HepG2 (cell line): Measurements from ENCODE around the gene LRTM2. TPM values are rescaled to one million over a fixed set of nuclear protein-coding genes. Genes with fewer than 3 reads are reported as not detected.

ENCODE experiments used
- ATF7-NPFF ChIP-seq: sonication (generic); formaldehyde crosslinking; IDR thresholded peaks from 2 replicates; pipeline ENCODE4 v1.8.1; 2023; ENCODE audit warnings: mild to moderate bottlenecking, low read depth, missing genetic modification reagents, moderate library complexity
- ESRRA ChIP-seq: sonication (generic); formaldehyde crosslinking; IDR thresholded peaks from 2 replicates; pipeline ENCODE4 v1.5.1; 2020; ENCODE audit warnings: mild to moderate bottlenecking, low read depth, missing genetic modification reagents
- FOXC1 ChIP-seq: sonication (generic); formaldehyde crosslinking; IDR thresholded peaks from 2 replicates; pipeline ENCODE4 v1.8.0; 2022; ENCODE audit warnings: mild to moderate bottlenecking, missing genetic modification reagents, borderline replicate concordance
- FOXJ3 ChIP-seq: sonication (generic); formaldehyde crosslinking; IDR thresholded peaks from 2 replicates; pipeline ENCODE4 v1.4.0; 2020; ENCODE audit warnings: missing genetic modification reagents, mild to moderate bottlenecking, borderline replicate concordance
- GATAD2A ChIP-seq: IDR thresholded peaks from 2 replicates; pipeline ENCODE4 v1.6.1; 2016
- MED1 ChIP-seq: sonication (generic); formaldehyde crosslinking; IDR thresholded peaks from 2 replicates; pipeline ENCODE4 v1.4.0; 2020; ENCODE audit warnings: missing genetic modification reagents
- NFE2L1 ChIP-seq: sonication (generic); formaldehyde crosslinking; IDR thresholded peaks from 2 replicates; pipeline ENCODE4 v1.4.0; 2020; ENCODE audit warnings: missing genetic modification reagents, mild to moderate bottlenecking, borderline replicate concordance
- NFYB ChIP-seq: sonication (generic); formaldehyde crosslinking; IDR thresholded peaks from 2 replicates; pipeline ENCODE4 v1.4.0; 2020; ENCODE audit warnings: missing genetic modification reagents
- PBX3 ChIP-seq: sonication (generic); formaldehyde crosslinking; IDR thresholded peaks from 2 replicates; pipeline ENCODE4 v1.8.1; 2023; ENCODE audit warnings: missing genetic modification reagents, inconsistent platforms, borderline replicate concordance
- PRMT3 ChIP-seq: sonication (generic); formaldehyde crosslinking; IDR thresholded peaks from 2 replicates; pipeline ENCODE4 v1.8.1; 2022; ENCODE audit warnings: low read depth, mild to moderate bottlenecking, moderate library complexity, missing genetic modification reagents, borderline replicate concordance
- SUZ12 ChIP-seq: fragments of 150-350 bp; IDR thresholded peaks from 2 replicates; pipeline ENCODE4 v1.6.1; 2014; ENCODE audit warnings: low read depth, low read length
- ZNF263 ChIP-seq: sonication (generic); formaldehyde crosslinking; IDR thresholded peaks from 2 replicates; pipeline ENCODE4 v1.4.0; 2020; ENCODE audit warnings: missing genetic modification reagents
- ZNF333 ChIP-seq: sonication (generic); formaldehyde crosslinking; IDR thresholded peaks from 2 replicates; pipeline ENCODE4 v1.4.0; 2020; ENCODE audit warnings: mild to moderate bottlenecking, missing genetic modification reagents, borderline replicate concordance
- ZNF382 ChIP-seq: sonication (generic); formaldehyde crosslinking; IDR thresholded peaks from 2 replicates; pipeline ENCODE4 v1.5.0; 2020; ENCODE audit warnings: missing genetic modification reagents, mild to moderate bottlenecking, borderline replicate concordance
- ZNF484 ChIP-seq: sonication (generic); formaldehyde crosslinking; IDR thresholded peaks from 2 replicates; pipeline ENCODE4 v1.5.1; 2020; ENCODE audit warnings: mild to moderate bottlenecking, low read depth, missing genetic modification reagents, borderline replicate concordance
- ZNF644 ChIP-seq: IDR thresholded peaks from 2 replicates; pipeline ENCODE4 v1.6.1; 2016; ENCODE audit warnings: low read depth
- ZNF709 ChIP-seq: sonication (generic); formaldehyde crosslinking; IDR thresholded peaks from 2 replicates; pipeline ENCODE4 v1.5.0; 2020; ENCODE audit warnings: mild to moderate bottlenecking, missing genetic modification reagents
- ZSCAN25 ChIP-seq: sonication (generic); formaldehyde crosslinking; IDR thresholded peaks from 2 replicates; pipeline ENCODE4 v1.8.0; 2022; ENCODE audit warnings: mild to moderate bottlenecking, missing genetic modification reagents
- polyA plus RNA-seq, 8 experiments: library from polyadenylated mRNA; depleted of rRNA in 3 of 8; stranded (reverse) in 7 of 8; unstranded in 1 of 8; fragments of >200 nt; fragmentation: Illumina TruSeq in 4 of 8; extraction: Trizol in 4 of 8; gene quantifications; 2 replicates each; pipeline versions ENCODE4 v1.2.1 to v1.2.3, GENCODE V29; 2011 to 2016; ENCODE audit warnings: low read depth in 4 of 8, missing spikeins in 1 of 8, mixed read lengths in 1 of 8; ENCODE audit not compliant: insufficient read depth in 1 of 8
- total RNA-seq, 5 experiments: library from RNA; depleted of rRNA; stranded (reverse); fragments of >200 nt; fragmentation: Illumina TruSeq; extraction: Trizol; gene quantifications; 2 replicates each; pipeline ENCODE4 v1.2.3, GENCODE V29; 2016; ENCODE audit warnings: low read depth in 1 of 5
- TF ChIP-seq, protein P1 (sequence below): sonication (generic); formaldehyde crosslinking; IDR thresholded peaks from 2 replicates; pipeline ENCODE4 v1.4.0; 2020; ENCODE audit warnings: missing genetic modification reagents, borderline replicate concordance
- TF ChIP-seq, protein P2 (sequence below): sonication (generic); formaldehyde crosslinking; IDR thresholded peaks from 2 replicates; pipeline ENCODE4 v1.5.0; 2020; ENCODE audit warnings: mild to moderate bottlenecking, low read depth, missing genetic modification reagents, borderline replicate concordance
- TF ChIP-seq, protein P3 (sequence below): sonication (generic); formaldehyde crosslinking; IDR thresholded peaks from 2 replicates; pipeline ENCODE4 v1.4.0; 2020; ENCODE audit warnings: missing genetic modification reagents

LRTM2 gene
- total and polyA plus RNA-seq, 2 of the 13 experiments (the other 11 are each of a cell fraction or from before 2014, with no cell fraction given) = 0.09 TPM; not detected in 1

DNA sequence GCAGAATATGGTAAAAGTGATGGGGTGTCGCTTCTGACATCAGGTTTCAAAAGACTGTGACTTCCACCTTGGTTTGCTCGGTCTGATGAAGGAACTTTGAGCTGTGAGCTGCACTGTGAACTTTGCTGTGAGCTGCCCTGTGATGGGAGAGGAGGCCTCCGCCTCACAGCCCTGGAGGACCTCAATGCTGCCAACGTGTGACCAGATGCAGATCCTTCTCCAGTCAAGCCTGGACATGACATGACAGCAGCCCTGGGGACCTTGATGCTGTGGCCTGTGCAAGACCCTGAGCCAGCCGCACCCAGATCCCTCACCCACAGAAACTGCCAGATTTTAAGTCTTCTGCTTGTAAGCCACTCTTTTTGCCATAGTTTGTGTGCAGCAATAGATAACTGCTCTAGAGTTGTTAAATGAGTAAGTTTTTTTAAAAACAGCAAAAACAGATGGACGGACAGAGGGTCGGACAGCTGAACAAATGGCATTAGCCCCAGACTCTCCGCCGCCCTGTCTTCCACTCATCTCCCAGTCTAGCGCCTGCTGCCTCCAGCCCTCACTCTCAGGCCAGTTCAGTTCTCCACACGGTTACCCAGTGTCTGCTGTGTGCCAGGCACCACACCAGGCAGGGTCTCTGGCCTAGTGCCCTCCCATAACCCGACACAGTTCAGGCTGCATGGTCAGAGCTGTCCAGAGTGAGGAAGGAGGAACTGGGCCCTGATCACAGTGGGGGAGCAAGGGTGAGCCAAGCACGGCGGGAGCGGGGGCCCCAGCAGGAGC is 13.1 kb upstream of the LRTM2 start (continued):
- TF ChIP-seq, protein P1, sequence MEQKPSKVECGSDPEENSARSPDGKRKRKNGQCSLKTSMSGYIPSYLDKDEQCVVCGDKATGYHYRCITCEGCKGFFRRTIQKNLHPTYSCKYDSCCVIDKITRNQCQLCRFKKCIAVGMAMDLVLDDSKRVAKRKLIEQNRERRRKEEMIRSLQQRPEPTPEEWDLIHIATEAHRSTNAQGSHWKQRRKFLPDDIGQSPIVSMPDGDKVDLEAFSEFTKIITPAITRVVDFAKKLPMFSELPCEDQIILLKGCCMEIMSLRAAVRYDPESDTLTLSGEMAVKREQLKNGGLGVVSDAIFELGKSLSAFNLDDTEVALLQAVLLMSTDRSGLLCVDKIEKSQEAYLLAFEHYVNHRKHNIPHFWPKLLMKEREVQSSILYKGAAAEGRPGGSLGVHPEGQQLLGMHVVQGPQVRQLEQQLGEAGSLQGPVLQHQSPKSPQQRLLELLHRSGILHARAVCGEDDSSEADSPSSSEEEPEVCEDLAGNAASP (CRISPR knock-in tag) = no peak
- TF ChIP-seq ESRRA (CRISPR knock-in tag) (0 out of 2 replicates have a peak, but pooled peaks have one; percentile 48), FOXJ3 (no peak), NFYB (CRISPR knock-in tag) (no peak), ZNF484 (CRISPR knock-in tag) (no peak), ZNF263 (CRISPR knock-in tag) (0 out of 2 replicates have a peak, but pooled peaks have one; percentile 22), NFE2L1 (no peak), PBX3 (no peak), ZNF382 (CRISPR knock-in tag) (no peak), PRMT3 (CRISPR knock-in tag) (no peak), ZNF644 (CRISPR knock-in tag) (no peak), FOXC1 (CRISPR knock-in tag) (no peak), GATAD2A (CRISPR knock-in tag) (peak; percentile 55), MED1 (CRISPR knock-in tag) (peak; percentile 55; the same call in 1 of the 2 replicates), ZSCAN25 (CRISPR knock-in tag) (no peak), ZNF709 (CRISPR knock-in tag) (no peak), ATF7-NPFF (CRISPR knock-in tag) (no peak), ZNF333 (CRISPR knock-in tag) (no peak), SUZ12 (no peak)
- TF ChIP-seq, protein P2, sequence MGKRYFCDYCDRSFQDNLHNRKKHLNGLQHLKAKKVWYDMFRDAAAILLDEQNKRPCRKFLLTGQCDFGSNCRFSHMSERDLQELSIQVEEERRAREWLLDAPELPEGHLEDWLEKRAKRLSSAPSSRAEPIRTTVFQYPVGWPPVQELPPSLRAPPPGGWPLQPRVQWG = no peak
- TF ChIP-seq, protein P3, sequence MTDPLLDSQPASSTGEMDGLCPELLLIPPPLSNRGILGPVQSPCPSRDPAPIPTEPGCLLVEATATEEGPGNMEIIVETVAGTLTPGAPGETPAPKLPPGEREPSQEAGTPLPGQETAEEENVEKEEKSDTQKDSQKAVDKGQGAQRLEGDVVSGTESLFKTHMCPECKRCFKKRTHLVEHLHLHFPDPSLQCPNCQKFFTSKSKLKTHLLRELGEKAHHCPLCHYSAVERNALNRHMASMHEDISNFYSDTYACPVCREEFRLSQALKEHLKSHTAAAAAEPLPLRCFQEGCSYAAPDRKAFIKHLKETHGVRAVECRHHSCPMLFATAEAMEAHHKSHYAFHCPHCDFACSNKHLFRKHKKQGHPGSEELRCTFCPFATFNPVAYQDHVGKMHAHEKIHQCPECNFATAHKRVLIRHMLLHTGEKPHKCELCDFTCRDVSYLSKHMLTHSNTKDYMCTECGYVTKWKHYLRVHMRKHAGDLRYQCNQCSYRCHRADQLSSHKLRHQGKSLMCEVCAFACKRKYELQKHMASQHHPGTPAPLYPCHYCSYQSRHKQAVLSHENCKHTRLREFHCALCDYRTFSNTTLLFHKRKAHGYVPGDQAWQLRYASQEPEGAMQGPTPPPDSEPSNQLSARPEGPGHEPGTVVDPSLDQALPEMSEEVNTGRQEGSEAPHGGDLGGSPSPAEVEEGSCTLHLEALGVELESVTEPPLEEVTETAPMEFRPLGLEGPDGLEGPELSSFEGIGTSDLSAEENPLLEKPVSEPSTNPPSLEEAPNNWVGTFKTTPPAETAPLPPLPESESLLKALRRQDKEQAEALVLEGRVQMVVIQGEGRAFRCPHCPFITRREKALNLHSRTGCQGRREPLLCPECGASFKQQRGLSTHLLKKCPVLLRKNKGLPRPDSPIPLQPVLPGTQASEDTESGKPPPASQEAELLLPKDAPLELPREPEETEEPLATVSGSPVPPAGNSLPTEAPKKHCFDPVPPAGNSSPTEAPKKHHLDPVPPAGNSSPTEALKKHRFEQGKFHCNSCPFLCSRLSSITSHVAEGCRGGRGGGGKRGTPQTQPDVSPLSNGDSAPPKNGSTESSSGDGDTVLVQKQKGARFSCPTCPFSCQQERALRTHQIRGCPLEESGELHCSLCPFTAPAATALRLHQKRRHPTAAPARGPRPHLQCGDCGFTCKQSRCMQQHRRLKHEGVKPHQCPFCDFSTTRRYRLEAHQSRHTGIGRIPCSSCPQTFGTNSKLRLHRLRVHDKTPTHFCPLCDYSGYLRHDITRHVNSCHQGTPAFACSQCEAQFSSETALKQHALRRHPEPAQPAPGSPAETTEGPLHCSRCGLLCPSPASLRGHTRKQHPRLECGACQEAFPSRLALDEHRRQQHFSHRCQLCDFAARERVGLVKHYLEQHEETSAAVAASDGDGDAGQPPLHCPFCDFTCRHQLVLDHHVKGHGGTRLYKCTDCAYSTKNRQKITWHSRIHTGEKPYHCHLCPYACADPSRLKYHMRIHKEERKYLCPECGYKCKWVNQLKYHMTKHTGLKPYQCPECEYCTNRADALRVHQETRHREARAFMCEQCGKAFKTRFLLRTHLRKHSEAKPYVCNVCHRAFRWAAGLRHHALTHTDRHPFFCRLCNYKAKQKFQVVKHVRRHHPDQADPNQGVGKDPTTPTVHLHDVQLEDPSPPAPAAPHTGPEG = no peak
